Posterior vena cava (tissue), 2 donors: ENCODE measurements around the gene LY6G6F. TPM values are rescaled to one million over a fixed set of nuclear protein-coding genes. Genes with fewer than 3 reads are reported as not detected.
"Not testable (repeated sequence)": the region's sequence is repeated elsewhere in the genome, so short reads cannot be mapped to it uniquely, and the experiment has no call there.

Experiments
- DNase-seq: peaks from one replicate; pipeline ENCODE4 v3.0.0-alpha.2; 2020; ENCODE audit warnings: low spot score
- intact Hi-C, 2 donors: fragments of 100-400 bp; cut with DNase I; formaldehyde crosslinking; loops; one replicate each; pipeline versions ENCODE4 v1.14.1 to v1.14.2; 2022 to 2023
- total RNA-seq, 2 donors: library from RNA; stranded (reverse); fragmentation: NEBNext Ultra II Directional; extraction: Animal tissue kit (Norgen Biotek cat#: 25700); gene quantifications; one replicate each; pipeline ENCODE4 v1.2.1, GENCODE V29; 2021
- donor health status: DM: yes; HTN: yes; CAD: no.
- donor health status: DM: yes; HTN: yes; CAD: no.

Gene LY6G6F
- total RNA-seq, 2 donors from 2014 or later = not detected

GRCh38 chr6:31693535-31693934 lies 13.1 kb upstream of the LY6G6F start:
- intact Hi-C loops = no loop called here
- no peak for DNase-seq

GRCh38 chr6:31697555-31697954 lies 9.1 kb upstream of the LY6G6F start:
- intact Hi-C loops = no loop called here
- no peak for DNase-seq

- no peak for DNase-seq
- intact Hi-C loops = no loop called here
These were observed 5.8 kb upstream of the LY6G6F start for GRCh38 chr6:31700740-31701401.

- DNase-seq = no peak
- intact Hi-C loops = no loop called here
These were observed 4.8 kb upstream of the LY6G6F start for GRCh38 chr6:31701666-31702404.

- intact Hi-C loops = no loop called here
- DNase-seq = no peak
These were observed 4.3 kb upstream of the LY6G6F start for GRCh38 chr6:31702405-31702818.

GRCh38 chr6:31702819-31703716 lies 3.6 kb upstream of the LY6G6F start, which contains the start of gene ABHD16A:
Gene ABHD16A (minus strand): TSS chr6:31703324. CDS start chr6:31703281, 43 bp downstream.
- DNase-seq = peak; percentile 100
- intact Hi-C loops = no loop called here

GRCh38 chr6:31705931-31706330 lies 735 bp upstream of the LY6G6F start:
- intact Hi-C loops = no loop called here

GRCh38 chr6:31707701-31708100 lies 1.0 kb downstream of the LY6G6F start:
- DNase-seq = no peak
- intact Hi-C loops = no loop called here

More at GRCh38 chr6:31705931-31706330, 735 bp upstream of the LY6G6F start:
- no peak for DNase-seq

- DNase-seq = no peak
- intact Hi-C loops = no loop called here
These were observed 1.6 kb downstream of the LY6G6F start for GRCh38 chr6:31708224-31708623.

- DNase-seq, intact Hi-C loops: not testable (repeated sequence)
These were observed 2.5 kb downstream of the LY6G6F start for GRCh38 chr6:31709157-31709556.

- no peak for DNase-seq
- intact Hi-C loops = no loop called here
These were observed 4.0 kb downstream of the LY6G6F start for GRCh38 chr6:31710523-31711219.

GRCh38 chr6:31711233-31711632 lies 4.6 kb downstream of the LY6G6F start:
- intact Hi-C loops = no loop called here
- no peak for DNase-seq

- intact Hi-C loops = no loop called here
- no peak for DNase-seq
These were observed 5.6 kb downstream of the LY6G6F start for GRCh38 chr6:31712296-31712695.

GRCh38 chr6:31713465-31713864 lies 6.8 kb downstream of the LY6G6F start:
- intact Hi-C loops = loop anchor here in 1 of 2 donors (1.0 kb wide), 1 partner anchor 20 kb away; no protein-coding TSS in a partner anchor

GRCh38 chr6:31713991-31714684 lies 7.5 kb downstream of the LY6G6F start:
- no peak for DNase-seq
- intact Hi-C loops = loop anchor here in 1 of 2 donors (1.0 kb wide), 1 partner anchor 19 kb away; no protein-coding TSS in a partner anchor

More at GRCh38 chr6:31713465-31713864, 6.8 kb downstream of the LY6G6F start:
- no peak for DNase-seq

GRCh38 chr6:31715022-31715958 lies 8.6 kb downstream of the LY6G6F start, which contains the start of gene LY6G6D:
Gene LY6G6D (plus strand): TSS chr6:31715348. CDS start chr6:31715356, 8 bp downstream.
- no peak for DNase-seq
- intact Hi-C loops = no loop called here
